NCI-H2029 treated with DMSO at 0.1 percent for 48 hours (cell line): ENCODE results near the gene TMCC1.
"Not testable (repeated sequence)": the region's sequence is repeated elsewhere in the genome, so short reads cannot be mapped to it uniquely, and the experiment has no call there.

Experiments
- DNase-seq: peaks from one replicate; lab custom pipeline; 2025; lab: John Stamatoyannopoulos, UW

TMCC1 gene

DNA sequence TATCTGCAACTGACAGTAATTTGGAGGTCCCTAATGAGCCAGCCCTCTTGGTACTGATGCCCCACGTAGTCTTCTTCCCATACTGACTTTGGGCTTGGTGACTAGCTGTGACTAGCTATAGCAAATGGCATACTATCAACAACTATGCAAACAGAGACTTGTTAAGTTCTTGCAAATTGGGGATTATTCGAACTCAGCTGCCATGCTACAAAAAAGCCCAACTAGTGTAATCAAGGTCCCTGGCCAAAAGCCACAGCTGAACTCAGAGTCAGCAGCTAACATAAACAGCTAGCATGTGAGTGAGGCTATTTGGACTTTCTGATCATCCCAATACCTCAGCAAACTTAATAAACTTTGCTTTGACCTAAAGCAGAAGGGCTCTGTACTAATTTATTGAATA, 165.8 kb downstream of the TMCC1 start:
- no peak for DNase-seq

GRCh38 chr3:129723558-129724324, 169.8 kb downstream of the TMCC1 start:
- no peak for DNase-seq

DNA sequence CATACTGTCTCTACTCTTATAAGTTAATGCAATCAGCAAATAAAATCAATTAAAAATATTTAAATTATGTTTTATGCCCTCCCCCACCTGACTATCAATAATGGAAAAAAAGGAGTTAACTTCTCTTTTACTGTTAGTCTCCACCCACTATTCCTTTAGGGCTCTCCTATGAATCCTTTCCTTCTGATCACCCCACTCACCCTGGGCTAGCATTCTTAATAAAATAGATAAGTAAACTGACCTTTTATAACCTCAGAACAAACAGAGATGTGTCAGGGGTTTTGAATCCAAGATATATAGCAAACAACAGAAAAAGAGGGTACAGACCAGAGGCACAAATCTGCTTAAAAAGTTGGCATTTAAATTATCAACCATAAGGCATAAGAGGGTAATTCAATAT, 171.0 kb downstream of the TMCC1 start:
- no peak for DNase-seq

DNA sequence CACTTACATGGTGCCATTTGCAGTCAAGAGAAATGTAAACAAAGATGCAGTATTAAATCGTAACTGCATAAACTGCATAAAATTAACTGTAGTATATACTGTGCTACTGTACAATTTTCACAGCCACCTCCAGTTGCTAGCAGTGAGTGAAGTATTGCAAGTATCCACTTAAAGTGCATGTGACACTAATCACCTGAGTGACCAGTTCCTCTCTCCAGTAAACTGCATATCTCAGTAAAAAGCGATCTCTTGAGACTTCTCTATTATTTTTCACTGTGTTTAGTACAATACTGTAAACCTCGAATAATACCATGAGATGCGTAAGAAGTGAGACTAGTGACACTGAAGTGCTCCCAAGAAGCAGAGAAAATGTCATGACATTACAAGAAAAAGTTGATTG, 175.3 kb downstream of the TMCC1 start:
- DNase-seq, result no peak

DNA sequence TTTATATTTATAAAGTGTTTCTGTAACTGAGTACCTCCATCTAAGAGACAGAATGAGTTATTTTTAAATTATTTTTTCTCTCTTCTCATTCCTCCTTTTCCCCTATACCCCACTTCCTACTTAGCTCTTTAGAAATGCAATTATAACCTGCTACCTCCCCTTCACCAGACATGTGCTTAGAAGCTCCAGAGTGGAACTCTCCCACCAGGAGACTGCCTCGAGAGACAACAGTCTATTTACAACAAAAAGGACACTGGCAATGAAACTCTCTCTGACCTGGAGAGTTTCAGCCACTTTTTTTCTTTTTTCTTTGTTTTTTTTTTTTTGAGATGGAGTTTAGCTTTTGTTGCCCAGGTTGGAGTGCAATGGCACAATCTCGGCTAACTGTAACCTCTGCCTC, 177.7 kb downstream of the TMCC1 start:
- no peak for DNase-seq

DNA sequence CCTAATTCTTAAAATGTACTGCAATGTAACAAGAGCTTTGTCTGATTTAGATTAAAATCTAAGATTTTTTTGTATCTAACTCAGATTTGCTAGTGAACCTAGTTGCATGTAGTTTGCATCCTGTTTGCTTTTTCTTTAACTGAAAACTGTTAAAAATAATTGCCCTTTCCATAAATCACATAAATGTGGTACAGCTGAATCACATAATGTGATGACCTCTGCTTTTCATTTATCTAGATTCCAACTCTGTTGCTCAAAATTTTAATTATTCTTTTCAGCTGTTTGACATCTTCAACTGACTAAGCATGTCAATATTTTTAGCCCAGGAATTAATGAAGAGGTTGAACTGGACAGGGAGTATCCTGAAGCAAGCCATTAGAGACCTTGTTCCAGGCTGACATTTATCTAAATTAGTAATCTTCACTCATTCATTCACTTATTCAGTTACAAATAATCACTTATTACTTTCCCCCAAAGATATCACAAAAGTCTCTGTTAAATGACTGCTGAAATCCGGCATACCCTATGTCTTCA, 185.1 kb downstream of the TMCC1 start:
- no peak for DNase-seq

GRCh38 chr3:129705274-129705673, 188.2 kb downstream of the TMCC1 start:
- no peak for DNase-seq

DNA sequence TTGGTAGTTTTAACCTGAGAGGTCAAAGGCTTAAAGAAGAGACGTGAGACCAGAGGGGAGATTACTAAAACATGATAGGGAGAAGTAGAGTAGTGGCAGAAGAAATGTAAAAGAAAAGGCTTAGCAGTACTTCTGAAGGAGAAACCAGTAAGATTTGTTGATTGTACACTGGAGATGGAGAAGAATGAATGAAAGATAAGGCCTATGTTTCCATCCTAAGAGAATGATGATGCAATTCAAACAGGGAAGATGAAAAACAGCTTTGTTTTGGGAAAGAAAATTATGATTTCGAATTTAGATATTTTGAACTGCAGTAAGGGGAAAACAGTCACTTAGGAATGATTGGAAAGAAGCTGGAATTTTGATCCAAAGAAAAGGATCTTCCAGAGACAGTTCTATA, 189.6 kb downstream of the TMCC1 start:
- DNase-seq, result no peak

DNA sequence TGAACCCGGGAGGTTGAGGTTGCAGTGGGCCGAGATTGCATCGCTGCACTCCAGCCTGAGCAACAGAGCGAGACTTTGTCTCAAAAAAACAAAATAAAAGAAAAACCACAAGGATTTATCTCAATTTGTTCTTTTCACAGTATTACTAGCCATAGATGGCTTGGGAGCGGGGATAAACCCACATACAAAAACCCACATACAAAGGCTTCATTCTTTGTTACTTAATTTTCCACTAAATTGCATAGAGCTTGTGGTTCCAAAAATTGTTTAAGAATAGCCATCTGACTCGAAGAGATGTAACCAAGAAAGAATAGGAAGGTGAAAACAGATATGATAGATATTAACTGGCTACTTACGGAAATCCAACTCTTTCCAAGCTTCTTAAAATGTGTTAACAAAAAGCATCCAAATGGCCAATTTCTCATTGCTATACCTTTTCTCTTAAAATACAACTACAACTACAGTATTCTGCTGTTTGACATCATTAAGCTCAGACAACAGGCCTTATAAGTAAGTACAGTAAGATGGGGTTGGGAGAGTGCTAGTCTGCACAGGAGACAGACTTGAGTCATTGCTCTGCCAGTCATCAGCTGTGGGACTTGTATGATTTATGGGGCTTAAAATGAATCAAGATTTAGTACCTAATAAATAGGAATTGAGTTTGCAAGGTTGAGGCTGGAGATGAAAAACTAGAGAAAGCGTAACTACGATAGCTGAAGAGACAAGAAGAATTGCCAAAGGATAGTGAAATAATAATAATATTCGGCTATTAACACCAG, 190.4 kb downstream of the TMCC1 start:
- no peak for DNase-seq

GRCh38 chr3:129701161-129701560, 192.3 kb downstream of the TMCC1 start:
- no peak for DNase-seq

DNA sequence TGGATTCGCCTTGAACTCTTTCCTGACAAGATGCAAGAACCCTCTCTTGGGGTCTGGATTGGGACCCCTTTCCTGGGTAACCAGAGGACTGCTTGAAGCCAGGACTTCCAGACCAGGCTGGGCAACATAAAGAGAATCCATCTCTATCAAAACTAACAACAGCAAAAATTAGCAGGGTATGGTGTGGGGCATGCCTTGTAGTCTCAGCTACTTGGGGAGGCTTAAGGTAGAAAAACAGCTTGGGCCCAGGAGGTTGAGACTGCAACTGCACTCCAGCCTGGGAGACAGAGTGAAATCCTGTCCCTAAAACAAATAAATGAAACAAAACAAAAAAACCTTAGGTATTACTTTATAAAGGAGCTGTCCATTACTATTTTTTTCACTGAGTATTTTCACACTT, 193.9 kb downstream of the TMCC1 start:
- DNase-seq, result no peak

GRCh38 chr3:129699199-129699598, 194.3 kb downstream of the TMCC1 start:
- DNase-seq, result no peak

- no peak for DNase-seq
Measured at GRCh38 chr3:129697229-129697969, 196.1 kb downstream of the TMCC1 start.

DNA sequence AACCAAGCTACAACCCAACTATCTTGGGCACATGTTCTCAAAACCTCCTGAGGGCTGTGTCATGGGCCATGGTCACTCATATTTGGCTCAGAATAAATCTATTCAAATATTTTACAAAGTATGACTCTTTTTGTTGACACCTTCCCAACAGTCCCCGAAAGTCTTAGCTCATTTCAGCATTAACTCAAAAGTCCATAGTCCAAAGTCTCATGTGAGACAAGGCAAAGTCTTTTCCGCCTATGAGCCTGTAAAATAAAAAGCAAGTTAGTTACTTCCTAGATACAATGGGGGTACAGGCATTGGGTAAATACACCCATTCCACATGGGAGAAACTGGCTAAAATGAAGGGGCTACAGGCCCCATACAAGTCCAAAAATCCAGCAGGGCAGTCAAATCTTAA, 197.1 kb downstream of the TMCC1 start:
- DNase-seq, result not testable (repeated sequence)

- no peak for DNase-seq
Measured at GRCh38 chr3:129695230-129695629, 198.3 kb downstream of the TMCC1 start.

DNA sequence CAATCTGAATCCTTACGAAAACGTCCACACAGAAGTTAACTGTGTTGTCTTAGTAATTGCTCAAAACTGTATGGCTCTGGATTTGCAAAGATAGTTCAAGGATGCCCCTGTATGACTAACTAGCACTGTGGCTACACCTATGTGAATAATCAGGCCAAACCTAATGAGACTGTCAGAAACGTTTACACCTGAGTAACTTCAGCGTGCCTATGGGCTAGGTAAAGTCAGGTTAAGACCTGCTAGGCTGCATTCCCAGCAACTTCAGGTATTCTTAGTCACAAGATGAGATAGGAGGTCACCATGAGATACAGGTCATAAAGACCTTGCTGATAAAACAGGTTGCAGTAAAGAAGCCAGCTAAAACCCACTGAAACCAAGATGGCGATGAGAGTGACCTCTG, 199.3 kb downstream of the TMCC1 start:
- no peak for DNase-seq

DNA sequence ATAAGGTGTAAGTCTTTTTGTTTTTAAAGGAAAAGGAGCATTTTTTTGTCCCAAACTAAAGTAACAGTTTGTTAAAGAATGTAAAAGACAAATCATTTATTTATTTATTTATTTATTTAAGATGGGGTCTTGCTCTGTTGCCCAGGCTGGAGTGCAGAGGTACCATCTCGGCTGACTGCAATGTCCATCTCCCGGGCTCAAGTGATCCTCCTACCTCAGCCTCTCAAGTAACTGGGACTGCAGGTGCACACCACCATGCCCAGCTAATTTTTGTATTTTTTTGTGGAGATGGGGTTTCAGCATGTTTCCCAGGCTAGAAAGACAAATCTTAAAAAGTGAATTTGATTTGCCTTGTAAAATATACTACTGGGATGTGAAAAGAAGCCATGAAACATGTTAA, 200.8 kb downstream of the TMCC1 start:
- DNase-seq, result no peak

- no peak for DNase-seq
Measured at GRCh38 chr3:129690963-129691362, 202.5 kb downstream of the TMCC1 start.

- DNase-seq, result peak; percentile 41
Measured at GRCh38 chr3:129690406-129690805, 203.1 kb downstream of the TMCC1 start.

DNA sequence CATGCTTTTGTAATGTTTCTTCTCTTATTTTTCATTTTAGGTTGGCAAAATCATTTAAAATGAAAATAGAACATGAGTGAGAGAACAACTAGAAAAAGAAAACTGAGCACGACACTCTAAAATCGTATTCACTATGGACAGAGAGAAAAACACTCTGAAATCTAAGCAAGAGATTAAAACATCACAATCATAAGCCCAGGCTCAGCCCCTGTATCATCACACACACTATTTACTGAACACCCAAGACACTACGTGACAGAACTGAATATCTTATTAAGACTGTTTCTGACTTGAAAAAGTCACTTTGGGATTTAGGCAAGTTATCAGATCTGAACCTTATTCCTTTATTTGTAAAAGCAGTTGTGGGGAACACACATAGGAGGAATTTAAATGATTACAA, 204.5 kb downstream of the TMCC1 start:
- no peak for DNase-seq

DNA sequence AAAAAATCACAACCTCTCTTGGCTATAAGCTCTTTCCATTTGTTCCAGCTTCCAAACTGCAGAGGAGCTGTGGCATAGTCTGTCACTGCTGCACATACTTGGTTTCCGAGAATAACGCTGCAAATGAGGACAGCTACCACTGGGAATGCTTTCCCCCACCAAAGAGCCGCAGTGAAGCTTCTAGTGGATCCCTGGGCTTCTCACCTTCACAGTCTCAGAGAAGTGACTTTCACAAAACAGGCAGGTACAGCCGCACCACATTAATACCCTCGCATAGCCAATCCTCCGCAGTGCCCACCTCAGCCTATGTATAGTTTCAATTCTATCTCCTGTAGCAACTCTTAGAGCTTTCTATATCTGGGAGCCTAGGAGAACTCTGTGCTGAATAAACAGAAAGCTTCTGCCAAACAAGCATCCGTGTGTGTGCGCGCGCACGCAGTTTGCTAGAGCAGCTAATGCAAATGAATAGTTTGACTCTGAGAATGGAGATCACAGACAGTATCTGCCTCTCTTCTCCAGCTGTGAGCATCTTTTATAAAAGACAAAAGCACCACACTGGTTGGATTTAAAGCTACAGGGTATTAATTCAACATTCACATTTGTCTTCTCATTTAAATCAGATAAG, 205.1 kb downstream of the TMCC1 start:
- DNase-seq, result peak; percentile 33

- DNase-seq, result no peak
Measured at GRCh38 chr3:129687586-129688125, 205.9 kb downstream of the TMCC1 start.
